HCT116 (cell line): ENCODE results near the gene SLMAP. TPM values are rescaled to one million over a fixed set of nuclear protein-coding genes. Genes with fewer than 3 reads are reported as not detected.

Source experiments
- ATAC-seq: fragments of 200-7000 bp; cut with Tn5 transposase; 2 replicates; pipeline ENCODE4 v1.9.1; 2020; ENCODE audit warnings: mild to moderate bottlenecking, moderate library complexity
- BruUV-seq: library from RNA; stranded (reverse); fragments of 400-500 nt; replicated peaks from 2 replicates; lab custom pipeline; 2021; lab: Mats Ljungman, UMichigan
- CTCF ChIA-PET: fragments of 300-600 bp; sonication (Branson Sonifier 250); formaldehyde crosslinking; loops from one replicate; lab custom pipeline; 2021; ENCODE audit warnings: antibody characterized with exemption; lab: Charles Lee
- POLR2A ChIA-PET: fragments of 300-600, 350-600 bp; sonication (Branson Sonifier 250); formaldehyde crosslinking; loops from one replicate; lab custom pipeline; 2021; ENCODE audit warnings: antibody characterized with exemption; lab: Charles Lee
- RAD21 ChIA-PET, 2 experiments: fragments of 300-600 bp; sonication (Branson Sonifier 250); formaldehyde crosslinking; loops; one replicate each; lab custom pipeline; 2023; ENCODE audit warnings: low total read pairs in 2 of 2; ENCODE audit not compliant: uncharacterized antibody in 2 of 2, unreplicated experiment in 2 of 2, low non-redundant PET in 1 of 2; lab: Charles Lee
- DNase-seq: peaks from one replicate; pipeline ENCODE4 v3.0.0-alpha.2; 2010; ENCODE audit warnings: low read depth, low spot score
- H2AFZ ChIP-seq: fragments of 200-600 bp; shearing (Covaris generic), sonication (generic); 2 replicates; pipeline ENCODE4 v1.6.1; 2017; ENCODE audit warnings: low read depth, mixed run types, mixed read lengths, antibody characterized with exemption, low read length; ENCODE audit not compliant: poor library complexity, severe bottlenecking
- H3K27ac ChIP-seq: 2 replicates; pipeline ENCODE4 v1.5.1; 2012; ENCODE audit warnings: low read depth, low read length
- H3K27me3 ChIP-seq: fragments of 200-600 bp; sonication (generic); 2 replicates; pipeline ENCODE4 v1.6.1; 2016; ENCODE audit warnings: mixed run types, low read length, mixed read lengths; ENCODE audit not compliant: insufficient read depth
- H3K36me3 ChIP-seq, 2 experiments: fragments of 200-500 bp in 1 of 2; fragments of 200-600 bp in 1 of 2; sonication (Bioruptor generic) in 1 of 2; sonication (generic) in 1 of 2; 2 replicates each; pipeline versions ENCODE4 v1.5.1 to v1.6.1; 2014 to 2016; ENCODE audit warnings: low read length in 2 of 2, inconsistent platforms in 1 of 2, mixed read lengths in 1 of 2, mixed run types in 1 of 2; ENCODE audit not compliant: insufficient read depth in 2 of 2, control insufficient read depth in 1 of 2
- H3K4me1 ChIP-seq, 2 experiments: fragments of 200-600 bp in 1 of 2; sonication (generic) in 1 of 2; 2 replicates each; pipeline versions ENCODE4 v1.5.1 to v1.6.1; 2012 to 2017; ENCODE audit warnings: low read length in 2 of 2, inconsistent platforms in 1 of 2, mild to moderate bottlenecking in 1 of 2, mixed read lengths in 1 of 2, mixed run types in 1 of 2, moderate library complexity in 1 of 2; ENCODE audit not compliant: insufficient read depth in 2 of 2, control insufficient read depth in 1 of 2
- H3K4me2 ChIP-seq: fragments of 200-600 bp; sonication (generic); 2 replicates; pipeline ENCODE4 v1.6.1; 2017; ENCODE audit warnings: mixed run types, low read length, mixed read lengths
- H3K4me3 ChIP-seq, 2 experiments: fragments of 200-600 bp in 1 of 2; sonication (generic) in 1 of 2; replicated peaks in 1 of 2; 2 replicates each; pipeline ENCODE4 v1.5.1; 2011 to 2016; ENCODE audit warnings: low read length in 2 of 2, control low read depth in 1 of 2, low read depth in 1 of 2, mild to moderate bottlenecking in 1 of 2, mixed read lengths in 1 of 2, mixed run types in 1 of 2
- H3K79me2 ChIP-seq: fragments of 200-600 bp; sonication (generic); 2 replicates; pipeline ENCODE4 v1.6.1; 2017; ENCODE audit warnings: mild to moderate bottlenecking, mixed run types, low read length, moderate library complexity, mixed read lengths; ENCODE audit not compliant: insufficient read depth
- H3K9ac ChIP-seq: fragments of 200-600 bp; sonication (generic); 2 replicates; pipeline ENCODE4 v1.6.1; 2016; ENCODE audit warnings: low read length, mixed read lengths
- H3K9me2 ChIP-seq: fragments of 200-600 bp; sonication (generic), shearing (Covaris generic); 2 replicates; pipeline ENCODE4 v1.6.1; 2017; ENCODE audit warnings: mixed run types, mild to moderate bottlenecking, moderate library complexity; ENCODE audit not compliant: insufficient read depth
- H3K9me3 ChIP-seq, 2 experiments: fragments of 200-500 bp in 1 of 2; fragments of 200-600 bp in 1 of 2; sonication (Bioruptor generic) in 1 of 2; sonication (generic) in 1 of 2; 2 replicates each; pipeline ENCODE4 v1.6.1; 2014 to 2017; ENCODE audit warnings: low read length in 2 of 2, mixed read lengths in 2 of 2, inconsistent platforms in 1 of 2, low read depth in 1 of 2, mild to moderate bottlenecking in 1 of 2, mixed run types in 1 of 2, moderate library complexity in 1 of 2; ENCODE audit not compliant: control insufficient read depth in 1 of 2, insufficient read depth in 1 of 2
- H4K20me1 ChIP-seq: fragments of 200-600 bp; sonication (generic), shearing (Covaris generic); 2 replicates; pipeline ENCODE4 v1.6.1; 2017; ENCODE audit warnings: mixed run types, mild to moderate bottlenecking, moderate library complexity; ENCODE audit not compliant: insufficient read depth
- ELF1 ChIP-seq: IDR thresholded peaks from 2 replicates; pipeline ENCODE4 v1.6.1; 2012; ENCODE audit warnings: low read depth, borderline replicate concordance
- EZH2 ChIP-seq: fragments of 200-600 bp; sonication (generic); IDR thresholded peaks from 2 replicates; pipeline ENCODE4 v1.6.1; 2017; ENCODE audit warnings: antibody characterized with exemption, mixed run types
- EZH2phosphoT487 ChIP-seq: fragments of 200-600 bp; IDR thresholded peaks from 2 replicates; pipeline ENCODE4 v1.6.1; 2018; ENCODE audit warnings: antibody characterized with exemption, borderline replicate concordance
- POLR2AphosphoS5 ChIP-seq: IDR thresholded peaks from 2 replicates; pipeline ENCODE4 v1.6.1; 2011; ENCODE audit warnings: mild to moderate bottlenecking, low read depth, low read length, moderate library complexity
- intact Hi-C: fragments of 100-400 bp; cut with micrococcal nuclease; formaldehyde crosslinking; loops from 2 replicates; pipeline ENCODE4 v1.10.0; 2022
- total RNA-seq: library from RNA; stranded (reverse); gene quantifications from one replicate; pipeline ENCODE4 v1.2.1, GENCODE V29; 2021; ENCODE audit not compliant: unreplicated experiment
- TF ChIP-seq, protein P1 (sequence below): IDR thresholded peaks from 2 replicates; pipeline ENCODE4 v1.6.1; 2011; ENCODE audit warnings: mild to moderate bottlenecking, low read length, moderate library complexity; ENCODE audit not compliant: insufficient replicate concordance; ENCODE audit errors: extremely low read depth
- TF ChIP-seq, protein P2 (sequence below): IDR thresholded peaks from 2 replicates; pipeline ENCODE4 v1.6.1; 2012
- TF ChIP-seq, protein P3 (sequence below): IDR thresholded peaks from 2 replicates; pipeline ENCODE4 v1.6.1; 2012
- TF ChIP-seq, protein P4 (sequence below), 3 experiments: fragments of 200-600 bp in 1 of 3; sonication (generic) in 1 of 3; IDR thresholded peaks in 2 of 3; conservative IDR thresholded peaks in 1 of 3; 2 replicates each; pipeline ENCODE4 v1.5.1; 2012 to 2017; ENCODE audit warnings: low read depth in 2 of 3, low read length in 2 of 3, antibody characterized with exemption in 1 of 3, borderline replicate concordance in 1 of 3, control low read depth in 1 of 3, mild to moderate bottlenecking in 1 of 3, mixed read lengths in 1 of 3, mixed run types in 1 of 3, moderate library complexity in 1 of 3; ENCODE audit not compliant: insufficient read depth in 1 of 3

SLMAP gene
- total RNA-seq, 1 experiment from 2014 or later: 81.0 TPM

DNA sequence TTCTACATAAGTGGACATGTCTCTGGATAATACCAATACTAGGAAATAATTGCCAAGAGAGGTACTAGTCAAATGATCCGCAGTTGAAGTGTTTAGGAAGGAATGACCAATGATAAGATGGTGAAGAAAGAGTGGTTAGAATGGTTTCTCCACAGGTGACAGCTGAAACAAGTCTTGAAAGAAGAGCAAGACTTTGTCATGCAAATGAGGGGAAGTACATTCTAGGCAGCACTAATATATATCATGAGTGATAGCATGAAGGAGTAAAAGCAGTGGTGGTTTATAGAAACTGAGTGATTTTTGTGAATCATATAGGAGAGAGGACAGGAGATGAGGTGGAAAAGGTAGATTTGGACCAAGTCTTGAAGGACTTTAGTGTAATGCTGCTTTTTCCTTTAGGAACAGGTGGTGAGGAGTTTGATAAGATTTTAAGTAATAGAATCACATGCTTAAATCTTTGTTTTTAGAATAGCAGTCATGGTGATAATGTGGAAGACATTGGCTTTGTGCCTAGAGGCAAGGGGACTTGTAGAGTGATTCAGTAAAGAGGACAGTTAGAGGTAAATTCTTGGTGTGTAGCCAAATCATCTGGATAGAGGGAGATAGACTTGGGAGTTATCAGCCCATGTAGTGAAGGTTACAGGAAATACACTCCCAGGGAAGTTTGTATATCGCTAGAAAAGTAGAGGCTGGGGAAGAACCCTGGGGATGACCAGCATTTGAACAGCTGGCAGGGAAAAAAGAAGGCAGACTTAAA lies 31.9 kb downstream of the SLMAP start:
- H3K9ac ChIP-seq: no peak overlapping the region
- no peaks in the 10 kb centered on the region for H3K36me3 ChIP-seq
- no peak overlapping the region for H3K4me2 ChIP-seq
- H3K27me3 ChIP-seq: no peaks in the 10 kb centered on the region
- no peak overlapping the region for H3K4me3 ChIP-seq
- DNase-seq (no peak), ATAC-seq (no peak; the same call in 1 of the 2 replicates)
- H3K27ac ChIP-seq: no peak overlapping the region
- H3K4me1 ChIP-seq: peaks cover 12 to 31% of the 10 kb centered on the region in 2 experiments
- no peak overlapping the region for H2AFZ ChIP-seq
- RAD21 ChIA-PET: no interaction called here
- TF ChIP-seq EZH2phosphoT487 (no peak), POLR2AphosphoS5 (no peak), ELF1 (no peak), EZH2 (no peak)
- TF ChIP-seq, protein P1, sequence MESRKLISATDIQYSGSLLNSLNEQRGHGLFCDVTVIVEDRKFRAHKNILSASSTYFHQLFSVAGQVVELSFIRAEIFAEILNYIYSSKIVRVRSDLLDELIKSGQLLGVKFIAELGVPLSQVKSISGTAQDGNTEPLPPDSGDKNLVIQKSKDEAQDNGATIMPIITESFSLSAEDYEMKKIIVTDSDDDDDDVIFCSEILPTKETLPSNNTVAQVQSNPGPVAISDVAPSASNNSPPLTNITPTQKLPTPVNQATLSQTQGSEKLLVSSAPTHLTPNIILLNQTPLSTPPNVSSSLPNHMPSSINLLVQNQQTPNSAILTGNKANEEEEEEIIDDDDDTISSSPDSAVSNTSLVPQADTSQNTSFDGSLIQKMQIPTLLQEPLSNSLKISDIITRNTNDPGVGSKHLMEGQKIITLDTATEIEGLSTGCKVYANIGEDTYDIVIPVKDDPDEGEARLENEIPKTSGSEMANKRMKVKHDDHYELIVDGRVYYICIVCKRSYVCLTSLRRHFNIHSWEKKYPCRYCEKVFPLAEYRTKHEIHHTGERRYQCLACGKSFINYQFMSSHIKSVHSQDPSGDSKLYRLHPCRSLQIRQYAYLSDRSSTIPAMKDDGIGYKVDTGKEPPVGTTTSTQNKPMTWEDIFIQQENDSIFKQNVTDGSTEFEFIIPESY: no peak
- TF ChIP-seq, protein P2, sequence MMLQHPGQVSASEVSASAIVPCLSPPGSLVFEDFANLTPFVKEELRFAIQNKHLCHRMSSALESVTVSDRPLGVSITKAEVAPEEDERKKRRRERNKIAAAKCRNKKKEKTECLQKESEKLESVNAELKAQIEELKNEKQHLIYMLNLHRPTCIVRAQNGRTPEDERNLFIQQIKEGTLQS: no peak
- TF ChIP-seq, protein P3, sequence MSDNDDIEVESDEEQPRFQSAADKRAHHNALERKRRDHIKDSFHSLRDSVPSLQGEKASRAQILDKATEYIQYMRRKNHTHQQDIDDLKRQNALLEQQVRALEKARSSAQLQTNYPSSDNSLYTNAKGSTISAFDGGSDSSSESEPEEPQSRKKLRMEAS: no peak
- TF ChIP-seq, protein P4, sequence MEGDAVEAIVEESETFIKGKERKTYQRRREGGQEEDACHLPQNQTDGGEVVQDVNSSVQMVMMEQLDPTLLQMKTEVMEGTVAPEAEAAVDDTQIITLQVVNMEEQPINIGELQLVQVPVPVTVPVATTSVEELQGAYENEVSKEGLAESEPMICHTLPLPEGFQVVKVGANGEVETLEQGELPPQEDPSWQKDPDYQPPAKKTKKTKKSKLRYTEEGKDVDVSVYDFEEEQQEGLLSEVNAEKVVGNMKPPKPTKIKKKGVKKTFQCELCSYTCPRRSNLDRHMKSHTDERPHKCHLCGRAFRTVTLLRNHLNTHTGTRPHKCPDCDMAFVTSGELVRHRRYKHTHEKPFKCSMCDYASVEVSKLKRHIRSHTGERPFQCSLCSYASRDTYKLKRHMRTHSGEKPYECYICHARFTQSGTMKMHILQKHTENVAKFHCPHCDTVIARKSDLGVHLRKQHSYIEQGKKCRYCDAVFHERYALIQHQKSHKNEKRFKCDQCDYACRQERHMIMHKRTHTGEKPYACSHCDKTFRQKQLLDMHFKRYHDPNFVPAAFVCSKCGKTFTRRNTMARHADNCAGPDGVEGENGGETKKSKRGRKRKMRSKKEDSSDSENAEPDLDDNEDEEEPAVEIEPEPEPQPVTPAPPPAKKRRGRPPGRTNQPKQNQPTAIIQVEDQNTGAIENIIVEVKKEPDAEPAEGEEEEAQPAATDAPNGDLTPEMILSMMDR (IDR thresholded peaks at IDR 0.05 in 2 of 3, conservative IDR thresholded peaks at IDR 0.05 in 1 of 3; ENCODE audit: borderline replicate concordance in 1 of 3, insufficient read depth in 1 of 3, low read depth in 2 of 3, low read length in 2 of 3): no peak
- peaks cover 96% of the 10 kb centered on the region for H3K79me2 ChIP-seq
- POLR2A ChIA-PET: no interaction called here
- H3K9me2 ChIP-seq: no peaks in the 10 kb centered on the region
- intact Hi-C loops: no loop called here
- BruUV-seq: no TSS peak
- CTCF ChIA-PET: no interaction called here
- H4K20me1 ChIP-seq: no peaks in the 10 kb centered on the region; the same call in 1 of the 2 replicates
- no peaks in the 10 kb centered on the region for H3K9me3 ChIP-seq
